Measurements from ENCODE around the gene SKIC8. TPM values are rescaled to one million over a fixed set of nuclear protein-coding genes. Genes with fewer than 3 reads are reported as not detected.

The SKIC8 gene
- total RNA-seq, 4 donors from 2014 or later: 29.4 to 85.0 (median 62.9) TPM

- no peak for TF ChIP-seq POLR2A (IDR thresholded peaks at IDR 0.05)
- TF ChIP-seq, protein P1, sequence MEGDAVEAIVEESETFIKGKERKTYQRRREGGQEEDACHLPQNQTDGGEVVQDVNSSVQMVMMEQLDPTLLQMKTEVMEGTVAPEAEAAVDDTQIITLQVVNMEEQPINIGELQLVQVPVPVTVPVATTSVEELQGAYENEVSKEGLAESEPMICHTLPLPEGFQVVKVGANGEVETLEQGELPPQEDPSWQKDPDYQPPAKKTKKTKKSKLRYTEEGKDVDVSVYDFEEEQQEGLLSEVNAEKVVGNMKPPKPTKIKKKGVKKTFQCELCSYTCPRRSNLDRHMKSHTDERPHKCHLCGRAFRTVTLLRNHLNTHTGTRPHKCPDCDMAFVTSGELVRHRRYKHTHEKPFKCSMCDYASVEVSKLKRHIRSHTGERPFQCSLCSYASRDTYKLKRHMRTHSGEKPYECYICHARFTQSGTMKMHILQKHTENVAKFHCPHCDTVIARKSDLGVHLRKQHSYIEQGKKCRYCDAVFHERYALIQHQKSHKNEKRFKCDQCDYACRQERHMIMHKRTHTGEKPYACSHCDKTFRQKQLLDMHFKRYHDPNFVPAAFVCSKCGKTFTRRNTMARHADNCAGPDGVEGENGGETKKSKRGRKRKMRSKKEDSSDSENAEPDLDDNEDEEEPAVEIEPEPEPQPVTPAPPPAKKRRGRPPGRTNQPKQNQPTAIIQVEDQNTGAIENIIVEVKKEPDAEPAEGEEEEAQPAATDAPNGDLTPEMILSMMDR (IDR thresholded peaks at IDR 0.05): no peak
- no peaks in the 10 kb centered on the region for H3K36me3 ChIP-seq
- no peaks in the 10 kb centered on the region for H3K9me3 ChIP-seq
- H3K4me1 ChIP-seq: no peaks in the 10 kb centered on the region
- H3K27ac ChIP-seq: no peak overlapping the region
- H3K27me3 ChIP-seq: no peaks in the 10 kb centered on the region
- intact Hi-C loops (cut with DNase I; ENCODE audit: low total_unique reads): no loop called here
- H3K4me3 ChIP-seq: no peak overlapping the region
- no peak for DNase-seq
These were observed 22.4 kb upstream of the SKIC8 start for GRCh38 chr15:78321786-78322185.

DNA sequence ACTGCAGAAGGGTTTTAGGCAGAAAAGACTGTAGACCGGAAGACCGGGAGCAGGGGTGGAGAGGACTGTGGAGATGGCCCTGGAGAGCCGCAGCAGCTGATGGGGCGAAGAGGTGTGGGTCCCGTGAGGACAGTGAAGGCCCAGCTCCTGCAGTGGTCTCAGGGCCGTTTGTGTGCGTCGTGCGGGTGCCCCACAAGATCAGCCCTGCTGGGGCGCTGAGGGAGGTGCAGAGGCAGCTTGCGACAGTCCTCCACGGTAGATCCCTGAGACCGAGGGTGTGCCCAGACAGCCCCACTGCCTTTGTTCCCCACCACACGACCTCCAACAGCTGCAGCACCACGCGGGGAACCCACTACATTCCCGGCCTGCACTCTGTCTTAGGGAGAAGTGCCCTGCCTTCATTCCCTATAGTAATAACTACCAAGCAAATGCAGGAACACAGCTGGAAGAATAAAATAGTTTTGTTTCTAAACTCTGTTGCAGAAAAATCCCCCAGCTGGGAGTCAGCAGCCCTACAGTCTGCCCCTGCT lies 21.7 kb upstream of the SKIC8 start:
- Histone ChIP-seq H3K27me3 (no peaks in the 10 kb centered on the region), H3K4me1 (no peaks in the 10 kb centered on the region), H3K36me3 (no peaks in the 10 kb centered on the region), H3K27ac (no peak overlapping the region), H3K4me3 (no peak overlapping the region), H3K9me3 (no peaks in the 10 kb centered on the region)
- intact Hi-C loops (cut with DNase I; ENCODE audit: low total_unique reads): no loop called here
- TF ChIP-seq, protein P1 (IDR thresholded peaks at IDR 0.05): no peak
- TF ChIP-seq POLR2A (IDR thresholded peaks at IDR 0.05): no peak
- no peak for DNase-seq

DNA sequence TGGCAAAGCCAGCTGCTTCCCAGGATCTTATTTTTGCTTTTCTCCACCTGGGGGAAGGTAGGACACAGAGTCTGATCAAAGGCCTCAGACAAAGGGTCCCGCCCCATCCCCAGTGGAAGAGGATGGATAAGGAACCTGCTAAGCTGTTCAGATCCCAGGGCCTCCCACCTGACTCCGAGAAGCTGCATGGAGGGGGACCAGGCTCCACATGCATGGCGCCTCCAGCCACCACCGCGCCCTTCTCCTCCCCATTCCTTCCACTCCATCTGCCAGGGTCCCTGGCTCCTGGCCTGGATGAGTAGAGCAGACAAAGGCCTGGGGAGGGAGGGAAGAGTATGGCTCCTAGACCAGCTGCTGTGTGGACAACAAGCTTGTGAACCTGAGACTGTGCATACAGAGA lies 20.8 kb upstream of the SKIC8 start:
- DNase-seq: no peak
- Histone ChIP-seq H3K27ac (no peak overlapping the region), H3K27me3 (no peaks in the 10 kb centered on the region), H3K4me3 (no peak overlapping the region), H3K9me3 (no peaks in the 10 kb centered on the region), H3K4me1 (no peaks in the 10 kb centered on the region), H3K36me3 (no peaks in the 10 kb centered on the region)
- intact Hi-C loops (cut with DNase I; ENCODE audit: low total_unique reads): no loop called here
- no peak for TF ChIP-seq POLR2A (IDR thresholded peaks at IDR 0.05)
- TF ChIP-seq, protein P1 (IDR thresholded peaks at IDR 0.05): no peak

DNA sequence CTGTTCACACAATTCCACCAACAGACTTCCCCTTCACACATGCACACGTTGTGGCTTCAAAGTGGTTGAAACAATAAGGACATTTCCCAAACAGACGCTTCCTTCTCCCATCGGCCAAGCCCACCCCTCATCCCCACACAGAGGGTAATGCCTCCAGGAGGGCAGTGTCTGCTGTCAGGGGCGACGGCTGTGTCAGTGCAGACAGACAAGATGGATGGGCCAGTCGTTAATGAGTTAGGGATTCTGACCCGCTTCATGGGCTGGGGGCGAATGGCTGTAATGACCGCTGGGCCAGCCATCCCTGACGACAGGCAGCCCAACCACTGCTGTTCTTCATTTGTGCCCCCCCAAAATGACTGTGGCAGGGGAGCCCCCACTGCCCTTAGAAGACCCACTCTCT lies 20.2 kb upstream of the SKIC8 start:
- H3K4me1 ChIP-seq: no peaks in the 10 kb centered on the region
- no peak for DNase-seq
- no peak overlapping the region for H3K4me3 ChIP-seq
- no peak overlapping the region for H3K27ac ChIP-seq
- H3K27me3 ChIP-seq: no peaks in the 10 kb centered on the region
- intact Hi-C loops (cut with DNase I; ENCODE audit: low total_unique reads): no loop called here
- no peaks in the 10 kb centered on the region for H3K36me3 ChIP-seq
- H3K9me3 ChIP-seq: no peaks in the 10 kb centered on the region
- TF ChIP-seq POLR2A (IDR thresholded peaks at IDR 0.05): no peak
- TF ChIP-seq, protein P1 (IDR thresholded peaks at IDR 0.05): no peak

- TF ChIP-seq, protein P1 (IDR thresholded peaks at IDR 0.05): no peak
- no peak for TF ChIP-seq POLR2A (IDR thresholded peaks at IDR 0.05)
- Histone ChIP-seq H3K9me3 (no peaks in the 10 kb centered on the region), H3K36me3 (no peaks in the 10 kb centered on the region), H3K4me1 (no peaks in the 10 kb centered on the region), H3K4me3 (no peak overlapping the region), H3K27me3 (no peaks in the 10 kb centered on the region), H3K27ac (no peak overlapping the region)
- intact Hi-C loops (cut with DNase I; ENCODE audit: low total_unique reads): no loop called here
- no peak for DNase-seq
These were observed 17.9 kb upstream of the SKIC8 start for GRCh38 chr15:78317145-78317836.
